Esophagus muscularis mucosa (tissue), 4 donors: ENCODE data around the gene BCHE.

ENCODE experiments used
- EP300 ChIP-seq: sonication (generic); formaldehyde crosslinking; IDR thresholded peaks from one replicate; pipeline ENCODE4 v1.6.1; 2017; ENCODE audit warnings: antibody characterized with exemption
- POLR2A ChIP-seq: fragments of 450-650 bp; IDR thresholded peaks from one replicate; pipeline ENCODE4 v1.6.1; 2017; ENCODE audit warnings: antibody characterized with exemption, moderate library complexity, mild to moderate bottlenecking, low read depth
- POLR2AphosphoS5 ChIP-seq, 2 donors: sonication (generic); formaldehyde crosslinking; IDR thresholded peaks; one replicate each; pipeline ENCODE4 v1.6.1; 2017; ENCODE audit warnings: antibody characterized with exemption in 2 of 2
- TF ChIP-seq, protein P1 (sequence below), 3 experiments: fragments of 200-600 bp in 2 of 3; fragments of 450-650 bp in 1 of 3; sonication (generic) in 2 of 3; IDR thresholded peaks; one replicate each; pipeline ENCODE4 v1.5.1; 2017 to 2019; ENCODE audit warnings: antibody characterized with exemption in 3 of 3, mild to moderate bottlenecking in 2 of 3, moderate library complexity in 1 of 3

DNA sequence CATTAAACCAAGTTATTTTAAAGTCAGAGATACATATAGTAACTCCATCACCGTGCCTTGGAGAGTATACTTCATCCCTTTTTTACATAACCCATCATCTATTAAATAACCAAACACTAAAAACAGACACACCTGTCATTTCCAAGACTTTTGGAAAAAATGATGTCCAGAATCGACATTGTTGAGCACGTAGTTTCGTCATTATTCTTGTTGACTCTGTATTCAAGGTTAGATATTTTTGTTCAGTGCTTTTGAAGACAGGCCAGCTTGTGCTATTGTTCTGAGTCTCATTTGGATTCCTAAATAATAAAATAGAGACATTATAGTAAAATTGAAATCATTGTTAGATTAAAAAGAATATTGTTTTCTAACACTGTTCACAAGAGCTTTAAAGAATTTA, 51.2 kb downstream of the BCHE start:
- TF ChIP-seq POLR2AphosphoS5 (IDR thresholded peaks at IDR 0.05): no peak
- TF ChIP-seq, protein P1, sequence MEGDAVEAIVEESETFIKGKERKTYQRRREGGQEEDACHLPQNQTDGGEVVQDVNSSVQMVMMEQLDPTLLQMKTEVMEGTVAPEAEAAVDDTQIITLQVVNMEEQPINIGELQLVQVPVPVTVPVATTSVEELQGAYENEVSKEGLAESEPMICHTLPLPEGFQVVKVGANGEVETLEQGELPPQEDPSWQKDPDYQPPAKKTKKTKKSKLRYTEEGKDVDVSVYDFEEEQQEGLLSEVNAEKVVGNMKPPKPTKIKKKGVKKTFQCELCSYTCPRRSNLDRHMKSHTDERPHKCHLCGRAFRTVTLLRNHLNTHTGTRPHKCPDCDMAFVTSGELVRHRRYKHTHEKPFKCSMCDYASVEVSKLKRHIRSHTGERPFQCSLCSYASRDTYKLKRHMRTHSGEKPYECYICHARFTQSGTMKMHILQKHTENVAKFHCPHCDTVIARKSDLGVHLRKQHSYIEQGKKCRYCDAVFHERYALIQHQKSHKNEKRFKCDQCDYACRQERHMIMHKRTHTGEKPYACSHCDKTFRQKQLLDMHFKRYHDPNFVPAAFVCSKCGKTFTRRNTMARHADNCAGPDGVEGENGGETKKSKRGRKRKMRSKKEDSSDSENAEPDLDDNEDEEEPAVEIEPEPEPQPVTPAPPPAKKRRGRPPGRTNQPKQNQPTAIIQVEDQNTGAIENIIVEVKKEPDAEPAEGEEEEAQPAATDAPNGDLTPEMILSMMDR (IDR thresholded peaks at IDR 0.05): no peak
- no peak for TF ChIP-seq EP300
- TF ChIP-seq POLR2A: no peak
